T-helper 1 cell treated with Interleukin-12 subunit alpha and Interleukin-12 subunit beta and Interleukin-4 antibody, amounts not matched to agents 30 ng/mL and 1 ng/mL, for 36 hours (primary cell): ENCODE results near the gene CDKAL1. TPM values are rescaled to one million over a fixed set of nuclear protein-coding genes. Genes with fewer than 3 reads are reported as not detected.
"Not testable (repeated sequence)": the region's sequence is repeated elsewhere in the genome, so short reads cannot be mapped to it uniquely, and the experiment has no call there.

Source experiments
- intact Hi-C: fragments of 100-400 bp; cut with micrococcal nuclease; formaldehyde crosslinking; loops from one replicate; pipeline ENCODE4 v1.15.1; 2024
- total RNA-seq: library from RNA; stranded (reverse); gene quantifications from 2 replicates; pipeline ENCODE4 v1.2.3, GENCODE V29; 2022

The CDKAL1 gene
- total RNA-seq, 1 donor from 2014 or later: 30.6 TPM

DNA sequence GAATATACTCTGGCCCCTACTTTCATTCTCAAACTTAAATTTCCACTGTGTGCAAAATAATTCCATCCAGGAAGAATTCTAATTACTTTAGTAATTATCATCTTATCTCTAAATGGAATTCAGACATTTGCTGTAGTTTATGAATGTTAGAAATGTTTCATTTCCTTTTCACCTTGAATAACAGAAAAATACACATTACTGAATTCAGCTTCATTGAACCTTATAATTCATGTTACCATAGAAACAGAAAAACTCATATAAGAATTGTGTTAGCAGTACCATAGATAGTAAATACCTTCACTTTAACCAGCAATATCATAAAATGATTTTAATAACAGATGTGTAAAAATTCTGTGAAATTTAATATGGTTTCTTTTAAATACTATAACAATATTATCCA, 514.9 kb downstream of the CDKAL1 start:
- intact Hi-C loops: no loop called here

DNA sequence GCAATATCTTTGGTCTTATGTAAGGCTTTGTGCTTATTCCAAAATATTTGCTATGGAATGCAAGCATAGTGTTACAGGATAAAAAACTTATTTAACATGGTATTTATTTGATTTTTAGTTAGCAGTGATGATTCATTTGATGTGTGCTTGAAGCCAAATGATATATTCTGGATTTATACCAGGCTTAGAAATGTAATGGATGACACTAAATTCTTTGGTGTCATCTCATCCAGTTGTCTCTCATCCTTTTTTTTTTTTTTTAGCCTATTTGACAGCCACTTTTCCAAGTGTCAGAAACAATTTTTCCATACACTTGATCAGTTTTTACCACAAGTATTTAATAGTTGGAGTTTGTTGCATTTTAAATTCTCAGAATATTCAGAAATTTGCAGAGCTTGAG, 515.3 kb downstream of the CDKAL1 start:
- intact Hi-C loops: no loop called here

DNA sequence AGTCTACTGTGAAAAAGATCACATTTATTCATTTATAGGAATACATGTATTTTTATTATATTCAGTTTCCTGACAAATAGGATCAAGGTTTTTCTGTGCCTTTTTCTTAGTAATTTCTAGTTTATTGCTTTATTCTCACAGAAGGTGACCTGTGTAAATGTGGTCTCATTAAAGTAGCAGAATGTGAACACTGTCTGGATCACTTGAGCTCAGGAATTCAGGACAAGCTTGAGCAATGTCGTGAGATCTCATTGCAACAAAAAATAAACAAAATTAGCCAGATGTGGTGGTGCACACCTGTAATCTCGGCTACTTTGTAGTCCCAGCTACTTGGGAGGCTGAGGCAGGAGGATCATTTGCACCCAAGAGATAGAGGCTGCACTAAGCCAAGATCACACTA, 516.7 kb downstream of the CDKAL1 start:
- intact Hi-C loops: no loop called here

DNA sequence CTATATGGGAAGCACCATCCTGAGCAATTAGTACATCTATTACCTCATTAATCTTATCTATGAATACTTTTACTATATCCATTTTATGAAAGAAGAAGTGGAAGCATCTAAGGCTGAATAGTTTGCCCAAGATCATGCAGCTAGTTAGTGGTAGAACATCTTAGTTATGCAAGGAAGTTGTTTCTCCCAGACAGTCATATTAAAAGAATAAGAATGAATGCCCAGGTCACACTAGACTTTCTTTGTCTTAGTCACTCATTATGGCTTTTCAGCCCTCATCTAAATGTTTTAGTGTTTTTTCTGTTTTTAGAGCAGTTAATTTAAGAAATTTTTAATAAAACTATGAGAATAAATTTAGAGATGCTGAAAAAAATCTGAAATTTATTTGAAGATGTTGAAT, 517.5 kb downstream of the CDKAL1 start:
- intact Hi-C loops: no loop called here

DNA sequence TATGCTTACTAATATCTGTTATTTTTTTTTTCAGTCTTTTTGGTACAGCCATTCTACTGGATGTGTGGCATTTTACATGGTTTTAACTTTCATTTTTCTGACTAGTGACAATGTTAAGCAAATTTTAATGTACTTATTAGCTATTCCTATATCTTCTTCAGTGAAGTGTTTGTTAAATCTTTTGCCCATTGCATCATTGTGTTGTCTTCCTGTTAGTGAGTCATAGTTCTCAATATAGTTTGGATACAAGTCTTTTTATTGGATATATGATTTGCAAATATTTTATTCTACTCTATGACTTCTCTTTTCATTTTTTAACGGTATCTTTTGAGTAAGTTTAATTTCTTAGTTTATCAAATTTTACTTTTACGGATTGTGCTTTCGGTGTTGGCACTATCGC, 519.4 kb downstream of the CDKAL1 start:
- intact Hi-C loops: no loop called here

DNA sequence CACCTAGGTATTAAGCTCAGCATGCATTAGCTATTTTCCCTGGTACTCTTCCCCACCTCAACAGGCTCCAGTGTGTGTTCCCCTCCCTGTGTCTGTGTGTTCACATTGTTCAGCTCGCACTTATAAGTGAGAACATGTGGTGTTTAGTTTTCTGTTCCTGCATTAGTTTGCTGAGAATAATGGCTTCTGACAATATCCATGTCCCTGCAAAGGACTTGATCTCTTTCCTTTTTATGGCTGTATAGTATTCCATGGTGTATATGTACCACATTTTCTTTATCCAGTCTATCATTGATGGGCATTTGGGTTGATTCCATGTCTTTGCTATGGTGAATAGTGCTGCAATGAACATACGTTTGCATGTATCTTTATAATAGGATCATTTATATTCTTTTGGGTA, 521.2 kb downstream of the CDKAL1 start:
- intact Hi-C loops: not testable (repeated sequence)

DNA sequence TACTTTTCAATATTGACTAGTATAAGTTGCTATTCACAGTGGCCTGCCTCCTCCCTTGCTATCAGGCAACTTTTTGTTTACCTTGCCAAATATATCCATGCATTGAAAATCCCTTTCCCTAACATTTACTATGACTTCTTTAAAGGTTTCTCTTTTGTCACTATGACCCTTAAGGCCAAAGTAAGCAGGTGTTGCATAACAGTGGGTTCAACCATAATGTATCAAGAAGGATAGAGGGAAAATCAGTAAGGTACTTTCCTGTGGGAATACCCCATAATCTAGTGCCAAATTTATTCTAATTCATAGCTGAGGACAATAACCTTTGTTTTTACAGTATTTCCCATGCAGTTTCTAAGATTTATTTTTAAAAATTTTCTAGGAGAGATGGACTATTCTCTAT, 527.6 kb downstream of the CDKAL1 start:
- intact Hi-C loops: no loop called here

DNA sequence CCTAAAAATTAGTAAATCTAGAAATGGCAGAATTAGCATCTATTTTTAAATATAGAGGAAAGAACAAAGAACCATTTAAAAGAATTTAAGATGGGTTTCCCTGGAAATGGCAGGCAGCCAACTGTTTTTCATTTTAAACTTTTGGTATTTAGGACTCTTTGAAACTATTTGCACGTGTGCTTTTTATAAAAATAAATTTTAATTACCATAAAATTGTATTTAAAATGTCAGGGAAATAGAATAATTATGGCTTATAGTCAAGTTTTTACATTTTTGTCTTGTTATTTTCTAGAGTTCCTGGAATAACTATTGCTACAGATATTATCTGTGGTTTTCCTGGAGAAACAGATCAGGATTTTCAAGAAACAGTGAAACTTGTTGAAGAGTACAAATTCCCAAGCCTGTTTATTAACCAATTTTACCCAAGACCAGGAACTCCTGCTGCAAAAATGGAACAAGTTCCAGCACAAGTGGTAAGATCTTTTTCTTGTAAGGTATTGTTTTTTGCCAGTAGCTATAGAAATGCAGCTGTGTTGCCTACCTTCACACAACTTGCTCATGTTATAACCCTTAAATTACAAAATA, 530.6 kb downstream of the CDKAL1 start:
- intact Hi-C loops: no loop called here

DNA sequence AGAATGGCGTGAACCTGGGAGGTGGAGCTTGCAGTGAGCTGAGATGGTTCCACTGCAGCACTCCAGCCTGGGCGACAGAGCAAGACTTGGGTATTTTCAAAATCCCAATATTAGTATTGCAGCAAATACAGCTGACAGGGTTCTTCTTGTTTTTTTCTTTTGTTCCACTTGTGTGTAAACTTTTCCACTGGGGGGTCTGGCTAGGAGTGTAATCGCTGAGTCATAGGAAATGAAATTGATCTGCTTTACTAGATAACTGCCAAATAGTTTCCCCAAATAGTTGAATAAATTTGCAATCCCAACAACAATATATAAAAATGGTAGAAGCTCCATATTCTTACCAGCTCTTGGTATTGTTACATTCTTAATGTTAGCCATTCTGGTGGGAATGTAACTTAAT, 533.3 kb downstream of the CDKAL1 start:
- intact Hi-C loops: no loop called here

DNA sequence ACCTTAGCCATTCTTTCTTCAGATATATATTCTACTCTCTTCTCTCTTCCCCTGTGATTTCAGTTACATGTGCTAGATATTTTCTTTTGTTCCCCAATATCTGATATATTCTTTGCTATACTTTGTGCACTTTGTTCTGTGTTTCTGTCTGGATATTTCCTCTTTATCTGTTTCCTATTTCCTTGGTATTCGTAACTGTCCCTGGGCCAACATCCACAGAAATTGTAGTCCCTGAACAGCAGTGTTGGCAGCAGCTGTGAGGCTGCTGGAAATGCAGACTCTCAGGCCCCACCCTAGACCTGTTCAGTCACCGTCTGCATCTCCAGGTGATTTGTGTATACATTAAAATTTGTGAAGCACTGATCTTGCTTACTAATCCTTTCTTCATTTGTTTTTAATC, 536.4 kb downstream of the CDKAL1 start:
- intact Hi-C loops: no loop called here

DNA sequence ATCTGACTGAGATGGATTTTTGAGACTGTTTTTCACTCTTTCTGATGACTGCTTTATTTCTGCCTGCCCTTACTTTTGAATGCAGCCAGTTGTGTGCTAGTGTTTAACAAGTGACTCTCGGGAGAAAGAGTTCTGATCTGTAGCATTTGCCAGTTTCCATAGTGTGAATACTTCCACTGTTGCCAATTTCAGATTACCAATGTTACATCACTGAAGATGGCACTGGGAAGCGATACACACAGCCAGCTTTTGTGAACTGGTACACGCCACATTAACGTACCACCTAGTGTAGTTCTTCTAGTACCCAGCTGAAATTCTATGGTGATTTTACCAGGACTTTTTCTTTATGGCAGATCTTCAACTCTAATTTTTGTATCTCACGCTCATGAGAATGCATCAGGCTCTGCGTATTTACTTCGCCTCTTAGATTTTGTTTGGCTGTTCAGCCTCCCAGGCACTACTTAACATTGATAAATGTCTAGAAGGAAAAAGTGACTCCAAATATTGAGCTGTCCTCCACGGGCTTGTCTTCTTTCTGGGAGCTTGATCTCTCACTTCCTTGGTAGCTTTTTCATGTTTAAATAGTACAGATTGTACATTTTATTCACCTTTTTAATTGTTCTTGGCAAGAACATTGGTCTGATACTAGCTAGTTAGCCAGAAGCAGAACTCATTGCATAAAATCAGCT, 537.7 kb downstream of the CDKAL1 start:
- intact Hi-C loops: no loop called here

DNA sequence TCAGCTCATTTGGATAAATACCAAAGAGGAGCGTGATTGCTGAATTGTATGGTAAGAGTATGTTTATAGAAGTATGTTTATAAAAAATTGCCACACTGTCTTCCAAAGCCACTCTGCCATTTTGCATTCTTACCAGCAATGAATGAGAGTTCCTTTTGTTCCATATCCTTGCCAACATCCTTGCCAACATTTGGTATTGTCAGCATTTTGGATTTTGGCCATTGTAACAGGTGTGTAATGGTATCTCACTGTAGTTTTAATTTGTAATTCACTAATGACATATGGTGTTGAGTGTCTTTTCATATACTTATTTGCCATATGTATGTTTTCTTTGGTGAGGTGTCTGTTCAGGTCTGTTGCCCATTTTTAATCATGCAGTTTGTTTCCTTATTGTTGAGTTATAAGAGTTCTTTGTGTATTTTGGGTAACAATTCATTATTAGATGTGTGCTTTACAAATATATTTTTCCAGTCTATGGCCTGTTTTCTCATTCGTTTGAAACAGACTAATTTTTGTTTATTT, 539.1 kb downstream of the CDKAL1 start:
- intact Hi-C loops: no loop called here

DNA sequence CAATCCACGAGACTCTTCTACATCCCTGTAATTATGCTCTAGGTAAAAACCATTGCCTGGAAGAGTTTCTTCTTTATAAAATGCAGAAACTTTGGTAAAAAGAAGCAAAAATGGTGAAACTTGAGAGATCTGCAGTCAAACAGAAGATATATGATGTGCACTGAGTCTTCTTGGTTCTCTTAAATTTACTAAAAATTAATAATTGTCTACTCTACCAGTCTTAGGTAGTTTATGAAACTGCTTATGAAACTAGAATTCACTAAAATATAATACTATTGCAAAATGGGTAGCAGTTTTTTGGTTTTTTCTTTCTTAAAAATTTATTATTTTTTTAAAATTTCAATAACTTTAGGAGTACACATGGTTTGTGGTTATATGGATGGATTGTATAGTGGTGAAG, 540.2 kb downstream of the CDKAL1 start:
- intact Hi-C loops: no loop called here

DNA sequence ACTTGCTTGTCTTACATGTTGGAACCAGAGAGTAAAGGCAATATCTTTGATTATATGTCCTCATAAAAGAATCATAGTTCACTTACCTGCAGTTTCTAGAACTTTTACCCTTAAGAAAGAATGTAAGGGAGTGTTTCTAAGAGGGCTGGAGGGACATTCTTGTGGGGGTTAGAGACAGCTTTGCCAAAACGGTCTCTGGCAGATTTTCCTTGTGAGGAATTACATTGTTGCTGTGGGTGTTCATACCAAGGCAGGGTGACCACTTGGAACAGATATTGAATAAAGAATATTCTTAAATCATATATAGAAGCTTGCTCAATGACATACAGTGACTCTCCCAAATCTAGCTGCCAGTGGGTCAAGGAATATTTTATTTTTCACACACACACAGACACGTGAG, 541.7 kb downstream of the CDKAL1 start:
- intact Hi-C loops: no loop called here

DNA sequence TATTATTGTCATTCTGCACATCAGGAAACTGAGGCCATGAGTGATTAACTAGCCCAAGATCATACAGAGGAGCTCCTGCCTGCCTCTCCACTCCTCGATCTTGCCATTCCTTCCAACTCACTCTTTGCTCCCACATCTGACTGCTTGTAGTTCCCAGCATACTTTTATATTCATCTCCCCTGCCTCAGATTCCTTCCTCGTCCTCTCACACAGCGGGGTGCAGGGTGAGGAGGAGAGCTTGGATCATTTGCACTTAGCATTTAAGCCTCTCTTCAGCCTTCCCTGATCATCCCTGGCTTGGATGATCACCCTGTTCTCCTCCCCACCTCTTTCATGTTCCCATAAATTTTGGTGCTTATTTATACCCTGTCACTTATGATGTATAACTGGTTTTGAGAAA, 544.2 kb downstream of the CDKAL1 start:
- intact Hi-C loops: no loop called here

DNA sequence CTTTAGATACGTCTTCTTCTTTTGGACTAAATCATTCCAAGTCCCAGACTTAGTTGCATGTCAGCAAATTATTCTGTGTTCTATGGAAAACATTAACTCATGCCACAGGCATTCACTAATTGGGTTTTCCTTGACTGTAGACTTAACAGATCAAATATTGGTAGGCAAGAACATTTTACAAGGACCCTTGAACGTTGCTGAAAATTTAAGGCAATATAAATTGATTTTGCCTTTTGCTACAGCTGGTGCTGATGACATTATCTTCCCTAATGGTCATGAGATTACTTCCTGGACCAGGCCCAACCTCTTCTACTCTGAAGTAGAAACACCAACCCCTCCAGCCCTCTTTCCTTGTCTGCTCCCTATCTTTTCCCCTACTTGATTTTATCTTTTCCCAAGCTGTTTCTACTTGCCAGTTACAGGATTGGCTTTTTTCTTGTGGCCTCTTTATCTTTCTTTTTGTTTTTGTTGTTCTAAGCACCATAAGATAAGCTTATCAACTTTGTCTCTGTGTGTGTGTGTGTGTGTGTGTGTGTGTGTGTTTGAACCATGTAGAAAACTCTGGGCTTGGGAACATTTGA, 545.3 kb downstream of the CDKAL1 start:
- intact Hi-C loops: no loop called here

DNA sequence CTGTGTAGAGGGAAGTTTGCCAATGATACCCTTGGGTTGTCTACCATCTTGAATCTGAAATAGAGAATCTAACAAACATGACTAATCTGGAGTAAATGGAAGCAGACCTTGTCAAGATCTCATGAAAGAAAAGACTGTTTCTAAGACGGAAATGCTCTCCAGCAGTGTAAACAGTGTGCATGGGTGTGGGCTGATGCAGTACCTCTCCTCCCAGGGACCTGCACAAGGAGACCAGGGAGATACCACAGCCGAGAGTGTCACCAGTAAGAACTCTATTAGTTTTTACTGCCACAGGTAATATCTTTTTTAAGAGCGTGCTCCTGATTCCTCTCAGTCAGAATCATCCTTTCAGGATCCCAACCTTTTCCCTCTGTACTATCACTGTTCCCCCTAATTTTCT, 546.0 kb downstream of the CDKAL1 start:
- intact Hi-C loops: no loop called here

DNA sequence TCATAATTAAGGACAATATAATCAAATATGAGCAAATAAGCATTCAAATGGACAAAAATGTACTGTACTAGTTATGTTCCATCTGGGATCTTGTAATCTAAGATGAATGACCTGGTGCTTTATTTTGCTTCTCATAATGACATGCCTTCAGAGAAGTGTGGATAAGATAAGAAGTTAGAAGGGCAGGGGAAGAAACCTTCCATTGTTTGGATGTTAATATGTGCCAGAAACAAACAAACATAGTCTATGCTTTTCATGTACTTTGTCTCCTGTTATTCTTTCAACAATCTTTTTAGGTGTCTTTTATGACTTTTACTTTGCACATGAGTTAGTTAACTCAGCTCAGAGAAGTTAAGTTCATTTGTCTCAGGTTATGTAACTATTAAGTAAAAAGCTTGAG, 547.8 kb downstream of the CDKAL1 start:
- intact Hi-C loops: no loop called here

DNA sequence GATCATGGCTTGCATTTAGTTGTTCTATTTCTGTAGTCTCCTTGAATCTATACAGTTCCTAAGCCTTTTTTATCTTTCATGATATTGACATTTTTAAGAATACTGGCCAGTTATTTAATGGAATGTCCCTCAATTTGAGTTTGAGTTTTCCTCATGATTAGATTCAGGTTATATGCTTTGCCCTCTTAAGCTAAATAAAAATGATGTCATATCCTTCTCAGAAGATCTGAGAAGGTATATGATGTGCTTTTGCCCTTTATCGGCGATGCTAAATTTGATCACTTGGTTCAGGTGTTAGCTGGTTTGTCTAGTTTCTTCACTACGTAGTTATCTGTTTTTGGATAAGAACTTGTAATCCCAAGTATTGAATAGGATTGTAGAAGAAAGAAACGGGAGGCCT, 549.5 kb downstream of the CDKAL1 start:
- intact Hi-C loops: no loop called here

DNA sequence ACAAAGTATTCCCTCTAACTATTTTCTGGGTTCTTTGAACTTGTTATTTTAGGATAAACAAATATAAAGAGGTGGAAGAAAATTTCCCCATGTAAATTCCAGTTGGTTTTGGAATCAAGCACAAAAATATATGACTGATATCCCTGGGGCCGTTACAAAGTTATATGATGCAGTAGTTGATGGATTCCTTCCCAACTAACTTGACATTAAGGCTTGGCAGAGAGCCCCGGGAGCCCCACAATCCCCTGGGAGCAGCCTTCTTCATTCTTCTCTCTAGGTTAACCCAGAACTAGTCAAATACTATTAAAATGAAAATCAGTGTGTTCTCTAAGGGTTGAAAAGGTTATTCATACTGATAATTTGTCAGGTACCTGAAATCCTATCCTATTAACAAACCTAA, 550.4 kb downstream of the CDKAL1 start:
- intact Hi-C loops: no loop called here

DNA sequence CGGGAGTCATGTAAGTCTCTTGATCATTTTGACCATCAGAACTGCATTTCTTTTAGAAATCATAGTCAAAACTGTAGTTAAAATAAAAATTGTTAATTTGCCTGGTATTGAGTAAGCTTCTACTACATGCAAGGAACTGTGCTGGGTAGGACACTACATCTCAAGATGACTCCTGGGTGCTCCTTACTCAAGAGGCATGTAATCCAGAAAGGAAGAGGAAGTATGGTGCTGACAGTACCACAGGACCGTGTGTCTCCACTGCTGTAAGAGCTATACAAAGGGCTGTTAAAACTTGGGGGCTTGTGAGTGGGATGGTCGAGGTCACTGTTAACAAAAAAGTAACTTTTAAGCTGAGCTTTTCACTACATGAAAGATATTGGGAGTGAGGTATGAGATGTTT, 551.0 kb downstream of the CDKAL1 start:
- intact Hi-C loops: no loop called here

DNA sequence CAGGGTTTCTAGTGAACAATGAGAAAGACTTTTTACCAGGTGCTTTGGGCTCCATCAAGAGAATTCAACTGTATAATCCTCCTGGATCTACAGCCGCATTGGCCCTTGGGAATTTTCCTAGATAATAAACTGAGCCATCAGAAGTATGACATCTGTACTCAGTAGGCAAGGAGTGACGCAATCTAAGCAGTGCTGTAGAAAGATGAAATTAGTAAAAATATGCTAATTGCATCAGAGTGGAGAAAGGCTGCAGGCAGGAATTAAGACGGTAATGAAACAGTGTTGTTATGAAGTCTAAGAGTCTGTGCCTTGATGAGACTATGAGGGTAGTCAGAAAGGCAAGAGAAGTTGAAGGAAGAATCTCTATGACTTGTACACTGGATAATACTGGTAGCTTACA, 551.4 kb downstream of the CDKAL1 start:
- intact Hi-C loops: no loop called here

DNA sequence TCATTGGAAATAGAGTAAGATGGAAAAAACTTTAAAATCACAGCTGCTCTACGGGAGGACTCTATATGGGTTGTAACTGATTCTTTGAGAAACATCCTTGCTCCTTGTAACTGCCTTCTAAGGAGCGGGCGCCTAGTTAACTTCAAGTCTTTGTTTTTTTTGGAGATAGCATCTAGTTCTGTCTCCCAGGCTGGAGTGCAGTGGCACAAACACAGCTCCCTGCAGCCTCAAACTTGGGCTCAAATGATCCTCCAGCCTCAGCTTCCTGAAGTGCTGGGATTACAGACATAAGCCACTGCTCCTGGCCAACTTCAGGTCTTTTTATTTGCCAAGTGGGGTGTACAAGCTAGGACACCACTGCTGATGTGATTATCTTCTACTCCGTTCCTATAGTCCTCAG, 552.9 kb downstream of the CDKAL1 start:
- intact Hi-C loops: no loop called here
